Amniotic stem cell (primary cell): ENCODE results near the gene EHD4.

Source experiments
- DNase-seq: peaks from one replicate; lab custom pipeline; 2025; lab: John Stamatoyannopoulos, UW

Gene EHD4

GRCh38 chr15:41980654-41981323 is 8.4 kb upstream of the EHD4 start:
- DNase-seq = no peak

GRCh38 chr15:41979493-41980266 is 7.3 kb upstream of the EHD4 start:
- DNase-seq = no peak

GRCh38 chr15:41978534-41978933 is 6.2 kb upstream of the EHD4 start:
- no peak for DNase-seq

- no peak for DNase-seq
These were observed 5.5 kb upstream of the EHD4 start for GRCh38 chr15:41977757-41978383.

GRCh38 chr15:41975669-41976068 is 3.3 kb upstream of the EHD4 start:
- DNase-seq = no peak

GRCh38 chr15:41974041-41974440 is 1.7 kb upstream of the EHD4 start:
- DNase-seq = no peak

- no peak for DNase-seq
These were observed 483 bp downstream of the EHD4 start for GRCh38 chr15:41971895-41972252.

GRCh38 chr15:41971089-41971894 is 1.1 kb downstream of the EHD4 start:
- DNase-seq = no peak

- no peak for DNase-seq
These were observed 1.9 kb downstream of the EHD4 start for GRCh38 chr15:41970456-41970855.

GRCh38 chr15:41969851-41970431 is 2.4 kb downstream of the EHD4 start:
- no peak for DNase-seq

- DNase-seq = no peak
These were observed 3.7 kb downstream of the EHD4 start for GRCh38 chr15:41968701-41969100.

GRCh38 chr15:41967506-41968206 is 4.7 kb downstream of the EHD4 start:
- DNase-seq = no peak

- DNase-seq = no peak
These were observed 5.4 kb downstream of the EHD4 start for GRCh38 chr15:41966920-41967465.

GRCh38 chr15:41966414-41966812 is 5.9 kb downstream of the EHD4 start:
- DNase-seq = no peak

- no peak for DNase-seq
These were observed 6.6 kb downstream of the EHD4 start for GRCh38 chr15:41965441-41966413.

GRCh38 chr15:41961595-41962202 is 10.7 kb downstream of the EHD4 start:
- DNase-seq = no peak

GRCh38 chr15:41961001-41961518 is 11.3 kb downstream of the EHD4 start:
- DNase-seq = no peak

- DNase-seq = no peak
These were observed 14.3 kb downstream of the EHD4 start for GRCh38 chr15:41958002-41958420.
